ENCODE results near the gene DSCAML1. TPM values are rescaled to one million over a fixed set of nuclear protein-coding genes. Genes with fewer than 3 reads are reported as not detected.
A peak's percentile ranks its signal among the peaks of the same experiment; 100 is the strongest.

DSCAML1 gene
- total RNA-seq, 1 donor from 2014 or later, result not detected

- TF ChIP-seq CTCF (IDR thresholded peaks at IDR 0.05), result no peak
- Histone ChIP-seq H3K36me3 (no peaks in the 10 kb centered on the region), H3K4me3 (no peak overlapping the region), H3K27me3 (no peaks in the 10 kb centered on the region), H3K27ac (no peak overlapping the region), H3K9me3 (no peaks in the 10 kb centered on the region), H3K4me1 (no peaks in the 10 kb centered on the region)
- intact Hi-C loops (cut with DNase I), result no loop called here
- DNase-seq (ENCODE audit: low spot score in 2 of 2), result no peak
Observed at GRCh38 chr11:117803896-117804295, 6.9 kb upstream of the DSCAML1 start.

DNA sequence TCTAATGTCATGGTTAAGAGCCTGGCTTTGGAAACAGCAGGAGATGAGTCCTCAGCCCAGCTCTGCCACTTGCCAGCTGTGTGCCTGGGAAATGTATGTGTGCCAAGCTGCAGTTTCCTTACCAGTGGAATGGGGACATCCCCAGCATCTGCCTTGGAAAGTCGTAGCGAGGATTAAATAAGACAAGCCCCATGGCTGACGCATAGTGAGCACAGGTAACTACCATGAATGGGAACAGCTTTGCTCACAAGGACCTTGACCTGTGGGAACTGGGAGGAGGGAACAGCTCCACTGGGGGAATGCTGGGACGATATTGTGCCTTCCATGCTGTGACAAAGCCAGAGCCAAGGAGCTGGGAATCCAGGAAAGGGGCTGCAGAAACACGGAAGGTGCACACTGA is 2.6 kb upstream of the DSCAML1 start:
- H3K4me3 ChIP-seq, result no peak overlapping the region
- H3K27ac ChIP-seq, result no peak overlapping the region
- no peak for DNase-seq (ENCODE audit: low spot score in 2 of 2)
- peaks cover 0 to 2% of the 10 kb centered on the region in 2 donors for H3K4me1 ChIP-seq
- intact Hi-C loops (cut with DNase I), result no loop called here
- H3K27me3 ChIP-seq, result no peaks in the 10 kb centered on the region
- H3K36me3 ChIP-seq, result no peaks in the 10 kb centered on the region
- TF ChIP-seq CTCF (IDR thresholded peaks at IDR 0.05), result no peak
- H3K9me3 ChIP-seq, result no peaks in the 10 kb centered on the region

DNA sequence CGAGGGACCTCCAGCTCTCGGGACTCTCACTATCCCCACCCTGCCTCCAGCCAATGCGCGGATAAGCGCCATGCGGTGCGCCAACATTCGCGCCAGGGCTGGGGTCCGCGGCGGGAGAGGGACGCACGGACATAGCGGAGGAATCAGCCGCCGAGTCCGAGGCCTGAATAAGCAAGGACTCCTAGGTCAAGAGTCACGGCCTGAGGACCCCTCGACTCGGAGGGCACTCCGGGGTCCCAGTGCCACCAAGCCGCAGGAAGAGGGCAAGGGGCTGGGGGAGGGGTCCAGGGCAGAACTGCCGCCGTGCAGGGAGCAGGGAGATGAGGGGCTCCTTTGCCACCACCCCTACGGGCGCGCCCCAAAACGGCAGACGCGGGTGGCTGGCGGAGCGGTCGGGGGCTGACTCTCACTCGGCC is 552 bp downstream of the DSCAML1 start:
- intact Hi-C loops (cut with DNase I), result no loop called here
- TF ChIP-seq CTCF (IDR thresholded peaks at IDR 0.05), result no peak
- DNase-seq (ENCODE audit: low spot score in 2 of 2), result no peak
- no peaks in the 10 kb centered on the region for H3K36me3 ChIP-seq
- no peaks in the 10 kb centered on the region for H3K27me3 ChIP-seq
- H3K4me3 ChIP-seq, result peak overlapping the region; percentile 17 to 40
- peaks cover 0 to 2% of the 10 kb centered on the region in 2 donors for H3K4me1 ChIP-seq
- H3K27ac ChIP-seq, result no peak overlapping the region
- H3K9me3 ChIP-seq, result no peaks in the 10 kb centered on the region

DNA sequence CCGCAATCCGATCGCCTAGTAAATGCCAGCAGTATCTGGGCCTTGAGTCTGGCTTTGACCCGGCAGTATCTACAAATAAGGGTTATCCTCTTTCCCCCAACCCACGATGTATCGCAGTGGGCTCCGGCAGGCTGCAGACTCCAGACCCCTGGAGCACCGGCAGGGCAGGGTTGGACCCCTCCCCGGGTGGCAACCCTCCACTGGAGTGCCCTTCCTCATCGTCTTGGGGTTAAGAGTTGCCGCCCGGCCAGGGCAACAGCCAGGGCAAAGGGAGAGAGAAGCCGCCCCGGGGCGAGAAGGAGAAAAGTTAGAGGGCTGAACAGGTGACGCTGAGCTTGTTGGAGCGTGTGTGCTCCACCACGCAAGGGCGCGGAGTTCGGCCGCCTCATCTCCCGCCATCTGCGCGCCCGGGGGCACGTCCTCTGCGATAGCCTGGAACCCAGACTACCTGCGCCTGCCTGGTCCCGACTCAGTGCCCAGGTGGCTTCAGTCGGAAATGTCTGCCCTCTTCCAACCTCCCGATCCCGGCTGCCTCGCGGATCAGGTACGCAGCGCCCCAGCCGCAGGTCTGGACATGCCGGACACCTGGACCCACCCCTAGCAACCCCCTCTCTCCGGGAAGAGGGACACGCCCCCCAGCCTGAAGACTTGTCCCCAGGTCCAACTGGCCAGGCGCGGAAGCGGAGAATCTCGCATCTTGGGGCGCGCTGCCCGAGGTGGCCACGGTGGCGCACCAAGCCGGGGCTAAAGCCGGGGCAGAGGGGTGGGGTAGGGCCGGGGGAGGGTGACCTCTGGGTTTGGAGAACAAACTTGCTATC is 1.2 kb downstream of the DSCAML1 start:
- H3K27me3 ChIP-seq, result no peaks in the 10 kb centered on the region
- no peaks in the 10 kb centered on the region for H3K36me3 ChIP-seq
- intact Hi-C loops (cut with DNase I), result no loop called here
- peak overlapping the region in 1 of 2 donors; percentile 40 for H3K4me3 ChIP-seq
- H3K27ac ChIP-seq, result no peak overlapping the region
- H3K4me1 ChIP-seq, result peaks cover 0 to 2% of the 10 kb centered on the region in 2 donors
- H3K9me3 ChIP-seq, result no peaks in the 10 kb centered on the region
- TF ChIP-seq CTCF (IDR thresholded peaks at IDR 0.05), result no peak
- no peak for DNase-seq (ENCODE audit: low spot score in 2 of 2)

DNA sequence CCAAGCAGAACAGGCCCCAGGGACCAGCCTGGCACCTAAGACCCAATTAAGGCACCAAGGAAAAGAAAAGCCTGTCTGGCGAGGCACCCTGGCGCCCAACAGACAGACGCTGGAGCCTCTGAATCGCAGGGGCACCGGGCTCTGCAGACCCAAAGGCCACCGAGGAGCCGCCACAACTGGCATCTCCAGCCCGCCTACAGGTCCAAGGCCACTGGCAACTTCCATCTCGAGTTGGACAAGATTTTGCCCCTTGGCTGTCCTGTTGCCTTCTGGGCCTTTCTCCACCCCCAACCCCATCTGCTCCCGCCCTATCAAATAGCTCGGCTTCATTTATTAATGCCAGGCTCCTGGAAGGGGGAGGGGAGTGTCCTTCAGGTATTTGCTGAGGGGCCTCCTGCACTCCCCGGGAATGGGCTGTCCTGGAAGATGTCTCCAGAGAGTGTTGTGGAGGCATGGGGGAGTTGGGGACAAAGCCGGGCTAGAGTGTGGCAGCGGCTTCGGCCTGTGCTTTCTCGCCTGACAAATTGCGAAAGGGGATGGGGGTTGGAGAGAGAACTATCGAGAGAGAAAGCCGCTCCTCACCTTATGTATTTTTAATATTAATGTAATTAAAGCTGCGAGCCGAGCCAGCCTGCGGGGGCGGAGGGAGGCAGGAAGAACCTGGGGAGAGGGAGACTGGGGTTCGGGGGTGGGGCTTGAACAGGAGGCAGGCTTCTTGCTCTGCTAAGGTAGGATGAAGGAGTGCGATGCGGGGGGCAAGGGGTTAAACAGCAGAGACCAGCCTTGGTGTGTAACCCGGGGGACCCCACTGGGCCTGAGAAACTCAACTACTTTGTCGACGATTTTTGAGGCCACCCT is 2.0 kb downstream of the DSCAML1 start:
- no peak overlapping the region for H3K27ac ChIP-seq
- no peaks in the 10 kb centered on the region for H3K36me3 ChIP-seq
- DNase-seq (ENCODE audit: low spot score in 2 of 2), result no peak
- H3K27me3 ChIP-seq, result no peaks in the 10 kb centered on the region
- intact Hi-C loops (cut with DNase I), result no loop called here
- no peak overlapping the region for H3K4me3 ChIP-seq
- no peaks in the 10 kb centered on the region for H3K9me3 ChIP-seq
- TF ChIP-seq CTCF (IDR thresholded peaks at IDR 0.05), result no peak
- H3K4me1 ChIP-seq, result peaks cover 0 to 2% of the 10 kb centered on the region in 2 donors

Measured in ascending aorta (tissue), 2 donors.